ENCODE measurements around the gene UVRAG.

- TF ChIP-seq EZH2 (IDR thresholded peaks at IDR 0.05; ENCODE audit: low read length) (no peak), CTCF (optimal IDR thresholded peaks at IDR 0.05 in 1 of 3, IDR thresholded peaks at IDR 0.05 in 1 of 3, conservative IDR thresholded peaks at IDR 0.05 in 1 of 3; ENCODE audit: extremely low read depth in 1 of 3, insufficient read depth in 2 of 3, low read length in 3 of 3) (no peak)
Observed at GRCh38 chr11:76186776-76187279, 371.8 kb downstream of the UVRAG start.
